Left cardiac atrium (tissue), 4 donors: ENCODE measurements around the gene RALGDS. TPM values are rescaled to one million over a fixed set of nuclear protein-coding genes. Genes with fewer than 3 reads are reported as not detected.
A peak's percentile ranks its signal among the peaks of the same experiment; 100 is the strongest.

Source experiments
- ATAC-seq, 2 donors: fragments of 200-7000 bp; cut with Tn5 transposase; one replicate each; pipeline ENCODE4 v1.9.1; 2020; ENCODE audit warnings: mild to moderate bottlenecking in 2 of 2, moderate library complexity in 2 of 2
- DNase-seq: peaks from one replicate; pipeline ENCODE4 v3.0.0-alpha.2; 2020
- intact Hi-C, 2 donors: fragments of 100-400 bp; cut with DNase I; formaldehyde crosslinking; loops; one replicate each; pipeline versions ENCODE4 v1.14.1 to v1.15.1; 2022 to 2023
- total RNA-seq, 2 donors: library from RNA; stranded (reverse); fragmentation: NEBNext Ultra II Directional; extraction: Animal tissue kit (Norgen Biotek cat#: 25700); gene quantifications; one replicate each; pipeline ENCODE4 v1.2.1, GENCODE V29; 2021
- donor health status: DM: no; HTN: yes; CAD: no.
- donor health status: DM: no; HTN: yes; CAD: no; lungs with severe emphysema.
- donor health status: DM: yes; HTN: yes; CAD: no.
- donor health status: Dilated cardiomyopathy.

RALGDS gene
- total RNA-seq, 2 donors from 2014 or later, result 27.0 to 29.3 TPM

DNA sequence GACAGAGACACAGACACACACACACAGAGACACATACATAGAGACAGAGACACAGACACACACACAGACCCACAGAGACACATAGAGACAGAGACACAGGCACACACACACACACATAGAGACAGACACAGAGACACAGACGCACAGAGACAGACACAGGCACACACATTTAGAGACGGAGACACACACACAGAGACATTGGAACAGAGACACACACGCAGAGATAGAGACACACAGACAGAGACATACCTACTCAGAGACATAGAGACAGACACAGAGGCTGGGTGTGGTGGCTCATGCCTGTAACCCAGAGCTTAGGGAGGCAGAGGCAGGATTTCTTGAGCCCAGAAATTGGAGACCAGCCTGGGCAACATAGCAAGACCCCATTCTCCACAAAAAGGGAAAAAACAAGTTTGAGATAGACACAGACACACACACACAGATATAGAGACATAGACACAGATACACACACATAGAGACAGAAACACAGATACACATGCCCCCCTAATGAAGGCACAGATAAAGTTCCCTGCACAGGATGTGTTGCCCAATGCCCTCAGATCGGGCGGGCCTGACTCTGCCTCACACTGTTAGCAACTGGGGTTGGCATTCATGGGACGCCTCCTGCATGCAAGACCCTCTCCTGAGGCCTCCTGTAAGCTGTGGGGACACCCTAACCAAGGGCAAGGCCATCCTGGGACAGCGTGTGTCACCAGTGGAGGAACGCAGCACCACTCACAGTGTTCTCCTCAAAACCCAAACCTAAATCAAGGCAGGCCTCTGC, 3.3 kb upstream of the RALGDS start:
- intact Hi-C loops, result no loop called here

DNA sequence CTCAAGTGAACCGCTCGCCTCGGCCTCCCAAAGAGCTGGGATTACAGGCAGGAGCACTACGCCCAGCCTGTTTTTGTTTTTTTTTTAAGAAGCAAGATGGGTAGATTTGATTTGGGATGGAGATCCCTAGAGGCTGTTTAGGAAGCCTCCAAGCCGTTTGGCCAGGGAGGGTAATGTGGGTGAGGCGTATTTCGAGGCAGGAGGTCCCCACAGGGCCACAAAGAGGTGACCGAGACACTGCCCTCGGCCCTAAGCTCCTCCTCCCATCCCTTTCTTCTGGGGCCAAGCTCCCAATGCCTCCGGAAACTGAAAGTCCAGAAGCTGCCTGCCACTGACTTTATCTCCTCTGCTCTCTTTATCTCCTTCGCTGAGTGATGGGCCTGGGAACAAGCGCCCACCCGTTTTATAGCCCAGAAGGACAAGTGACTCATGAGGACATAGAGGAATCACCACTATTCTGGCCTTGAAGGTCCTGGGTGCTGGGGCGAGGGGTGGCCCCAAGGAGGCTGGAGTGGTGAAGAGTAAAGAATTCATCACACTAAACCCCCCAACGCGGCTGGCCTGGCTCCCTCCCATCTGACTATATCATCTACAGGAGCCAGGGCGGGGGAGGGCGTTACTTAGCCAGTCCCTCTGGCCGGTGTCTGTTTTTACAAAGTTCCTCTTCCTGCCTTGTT, 2.0 kb upstream of the RALGDS start:
- intact Hi-C loops, result no loop called here
- DNase-seq (peak; percentile 65), ATAC-seq (peak in 1 of 2 donors; percentile 1)

More for the DNA sequence above, 3.3 kb upstream of the RALGDS start:
- DNase-seq (no peak), ATAC-seq (no peak)

DNA sequence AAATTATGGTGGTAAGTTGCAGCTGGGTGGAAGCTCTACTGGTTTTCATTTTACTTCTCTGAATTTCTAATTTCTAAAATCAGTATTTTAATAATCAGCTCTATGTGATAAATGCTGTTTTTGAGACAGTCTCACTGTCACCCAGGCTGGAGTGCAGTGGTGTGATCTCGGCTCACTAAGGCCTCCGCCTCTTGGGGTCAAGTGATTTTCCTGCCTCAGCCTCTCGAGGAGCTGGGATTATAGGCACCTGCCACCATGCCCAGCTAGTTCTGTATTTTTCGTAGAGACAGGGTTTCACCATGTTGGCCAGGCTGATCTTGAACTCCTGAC, 1.5 kb upstream of the RALGDS start:
- intact Hi-C loops, result no loop called here
- ATAC-seq (no peak), DNase-seq (no peak)

DNA sequence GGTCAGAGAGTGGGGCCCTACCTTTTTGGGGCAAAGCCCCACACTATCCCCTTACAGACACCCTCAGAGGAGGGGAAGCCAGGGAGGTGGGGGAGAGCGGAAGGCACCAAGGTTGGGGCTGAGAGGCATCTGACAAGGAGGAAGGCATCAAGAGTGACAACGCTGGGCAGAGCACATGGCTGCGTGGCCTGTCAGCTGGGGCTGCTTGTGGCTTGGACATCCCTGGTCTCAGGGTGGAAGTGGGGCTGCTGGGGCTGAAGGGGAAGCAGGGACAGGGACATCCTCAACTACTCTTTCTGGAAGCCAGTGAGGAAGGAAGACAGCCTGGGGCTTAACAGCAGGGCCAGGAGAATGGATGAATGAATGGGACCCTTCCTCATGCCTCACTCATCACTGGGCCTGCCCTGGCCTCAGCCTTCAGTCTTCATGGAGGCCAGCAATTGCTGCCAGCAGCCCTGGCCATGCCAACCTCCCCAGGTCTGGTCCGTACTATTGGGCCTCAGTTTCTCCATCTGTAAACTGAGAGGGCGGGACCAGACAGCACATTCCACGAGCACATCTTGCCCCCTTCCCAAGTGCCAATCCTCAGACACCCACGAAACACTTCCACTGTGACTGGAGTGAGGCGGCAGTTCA, 993 bp upstream of the RALGDS start:
- DNase-seq, result no peak
- peak in 1 of 2 donors; percentile 2 for ATAC-seq
- intact Hi-C loops, result no loop called here

DNA sequence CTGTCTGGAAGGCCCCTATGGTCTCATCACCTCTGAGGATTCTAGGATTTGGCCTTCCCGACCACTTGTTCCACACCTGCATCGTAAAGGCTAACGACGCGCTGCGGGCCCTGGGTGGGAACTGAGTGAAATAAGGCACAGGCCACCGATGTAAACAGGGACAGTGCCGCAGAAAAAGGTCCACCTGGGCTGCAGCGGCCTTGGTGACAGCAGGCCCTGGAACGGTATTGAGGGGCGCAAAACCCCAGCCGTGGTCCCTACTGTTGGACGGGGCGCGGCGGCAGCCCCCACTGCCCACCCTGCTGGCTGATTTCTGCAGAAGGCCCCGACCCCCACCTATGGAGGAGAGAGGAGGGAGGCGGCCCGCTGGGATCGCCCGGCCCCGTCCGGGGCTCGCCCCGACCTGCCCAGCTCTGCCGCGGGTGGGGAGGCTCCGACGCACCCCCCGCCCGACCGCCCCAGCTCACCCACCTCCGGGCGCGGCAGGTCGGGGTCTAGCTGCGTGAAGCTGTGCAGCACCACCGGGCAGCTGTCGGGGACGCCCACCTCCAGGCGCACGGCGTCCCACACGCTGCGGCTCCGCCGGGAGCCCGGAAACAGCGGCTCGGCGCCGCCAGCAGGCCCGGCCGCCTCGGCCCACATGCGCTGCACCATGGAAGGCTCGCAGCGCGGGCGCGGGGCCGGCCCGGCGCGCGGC, 391 bp downstream of the RALGDS start:
- DNase-seq (no peak), ATAC-seq (peak in 1 of 2 donors; percentile 4)
- intact Hi-C loops, result no loop called here

DNA sequence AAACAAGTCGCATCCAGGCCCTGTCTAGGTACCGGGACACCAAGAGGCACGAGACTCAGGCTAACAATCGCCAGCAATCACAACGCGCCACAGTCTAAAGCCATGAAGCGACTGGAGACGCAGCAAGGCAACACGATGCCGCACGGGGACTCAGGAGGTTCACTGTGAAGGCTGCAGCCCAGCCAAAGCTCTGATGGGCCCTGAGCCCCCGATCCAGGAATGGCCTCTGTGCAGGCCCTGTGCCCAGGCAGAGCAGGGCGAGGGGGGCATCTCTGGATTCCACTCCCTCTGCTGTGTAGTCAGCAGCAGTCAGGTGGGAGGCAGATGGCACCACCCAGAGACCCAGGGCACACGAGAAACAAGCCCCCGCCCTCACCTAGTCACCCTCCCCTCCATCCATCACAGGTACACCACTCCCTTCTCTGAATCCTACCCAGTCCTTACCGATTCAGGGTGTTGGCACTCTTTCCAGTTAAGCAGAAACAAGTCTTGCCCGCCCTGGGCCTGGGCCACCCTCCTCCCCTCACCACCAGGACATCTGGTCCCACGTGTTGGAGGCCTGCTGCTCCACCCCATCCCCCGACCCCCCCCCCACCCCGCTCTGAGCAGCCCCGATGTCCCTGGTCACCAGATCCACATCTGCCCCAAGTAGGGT, 1.1 kb downstream of the RALGDS start:
- ATAC-seq, result peak in 1 of 2 donors; percentile 0
- no peak for DNase-seq
- intact Hi-C loops, result no loop called here

DNA sequence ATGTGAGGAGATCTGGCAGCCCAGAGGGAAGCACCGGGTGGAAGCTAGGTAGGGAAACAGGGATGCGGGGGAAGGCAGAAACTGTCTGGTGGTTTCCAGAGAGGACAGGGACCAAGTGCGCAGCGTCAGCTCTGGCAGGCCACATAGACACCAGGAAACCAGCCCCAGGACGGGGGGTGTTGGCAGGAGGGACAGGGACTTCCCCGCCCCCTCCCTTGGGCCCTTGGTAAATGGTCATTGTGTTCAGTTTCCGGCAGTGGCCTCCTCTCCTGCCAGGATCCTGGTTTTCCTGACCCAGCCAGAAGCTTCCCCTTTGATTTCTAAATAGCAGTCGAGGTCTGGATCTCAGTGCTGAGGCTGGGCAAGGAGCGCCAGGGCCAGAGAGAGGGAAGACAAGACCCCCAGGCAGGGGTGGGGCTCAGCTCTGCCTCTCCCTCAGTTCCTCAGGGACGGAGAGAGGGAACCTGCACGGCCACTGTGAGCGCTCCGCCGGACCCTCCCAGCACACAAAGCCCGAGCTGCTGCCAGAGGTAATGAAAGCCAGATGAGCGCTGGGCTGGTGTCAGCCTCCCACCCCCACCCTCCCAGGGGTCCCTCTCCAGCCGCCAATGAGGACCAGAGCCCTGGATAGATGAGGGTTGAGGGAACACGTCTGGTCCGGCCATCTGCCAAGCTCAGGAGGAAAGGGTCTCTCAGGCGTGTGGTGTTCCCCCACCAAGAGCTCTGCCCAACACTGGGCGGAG, 1.8 kb downstream of the RALGDS start:
- intact Hi-C loops, result no loop called here
- peak in 1 of 2 donors; percentile 4 for ATAC-seq
- peak; percentile 65 for DNase-seq

DNA sequence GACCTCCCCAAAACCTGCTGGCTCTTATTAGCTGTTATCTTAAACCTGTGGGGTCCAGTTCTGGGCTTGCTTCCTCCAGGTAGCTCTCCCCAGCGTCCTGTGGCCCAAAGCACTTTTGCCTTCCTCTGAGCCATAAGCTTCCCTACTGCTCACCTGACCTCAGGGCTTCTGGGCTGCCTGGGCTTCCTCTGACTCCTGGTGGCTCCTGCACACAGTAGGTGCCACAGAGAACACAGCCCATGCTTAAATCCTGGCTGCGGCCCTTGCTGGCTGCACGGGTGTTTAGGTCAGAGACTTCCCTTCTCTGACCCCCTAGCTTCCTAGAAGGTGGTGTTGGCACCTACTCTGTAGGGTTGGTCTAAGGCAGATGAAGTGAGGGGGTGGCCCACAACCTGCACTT, 2.5 kb downstream of the RALGDS start:
- ATAC-seq (no peak), DNase-seq (peak; percentile 9)
- intact Hi-C loops, result no loop called here

DNA sequence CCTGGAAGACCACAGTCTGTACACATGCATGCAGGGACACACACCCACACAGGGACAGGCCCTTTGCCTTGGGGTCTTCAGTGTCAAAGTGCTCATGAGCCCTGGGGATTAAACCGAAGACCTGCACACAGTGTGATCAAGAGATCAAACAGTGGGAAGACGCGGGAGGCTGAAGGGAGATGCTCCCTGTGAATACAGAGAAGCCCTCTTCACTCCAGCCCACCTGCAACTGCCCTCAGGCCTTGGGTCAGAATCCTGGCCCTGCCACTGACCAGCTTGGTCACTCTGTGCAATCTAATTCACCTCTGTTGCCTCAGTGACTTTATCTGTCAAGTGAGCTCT, 2.9 kb downstream of the RALGDS start:
- intact Hi-C loops, result no loop called here
- DNase-seq, result no peak
- ATAC-seq, result no peak

DNA sequence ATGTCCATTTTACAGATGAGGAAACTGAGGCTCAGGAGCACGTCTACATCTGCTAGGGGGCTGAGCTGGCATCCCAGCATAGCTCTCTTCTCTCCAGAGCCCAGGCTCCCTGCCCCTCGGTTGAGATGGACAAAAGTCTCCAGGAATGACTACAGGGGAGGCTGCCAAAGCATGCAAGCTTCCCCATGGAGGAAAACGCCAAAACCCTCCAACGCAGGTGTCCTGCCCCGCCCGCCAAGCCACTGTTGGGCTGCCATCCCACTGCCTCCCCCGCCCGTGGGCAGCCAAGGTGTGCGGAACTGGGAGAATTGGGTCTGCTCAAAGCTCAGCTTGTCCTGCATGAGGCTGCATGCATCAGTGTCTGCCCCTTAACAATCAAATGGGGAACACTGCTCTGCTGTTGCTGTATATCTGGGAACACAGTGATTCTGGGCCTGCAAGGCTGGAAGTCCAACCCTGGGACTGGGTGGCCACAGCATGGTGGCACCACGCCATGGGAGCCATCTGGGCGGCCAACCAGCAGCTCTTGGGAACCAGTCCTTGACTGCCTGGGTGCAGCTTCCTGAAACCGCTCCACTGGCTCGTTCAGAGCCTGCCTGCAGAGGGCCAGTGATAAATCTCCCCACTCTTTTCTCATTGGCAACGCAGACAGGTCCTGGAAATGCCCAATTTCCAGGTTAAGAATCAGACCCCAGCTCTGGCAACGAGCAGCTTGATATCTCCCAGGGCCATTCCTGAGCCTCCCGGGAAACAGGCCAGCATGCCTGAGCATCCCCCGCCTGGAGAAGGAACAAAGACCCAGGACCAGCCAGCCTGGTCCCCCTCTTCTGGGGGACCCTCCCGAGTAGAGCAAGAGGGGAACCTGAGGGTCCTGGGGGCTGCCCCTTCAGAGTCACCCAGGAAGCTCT, 3.5 kb downstream of the RALGDS start:
- no peak for ATAC-seq
- intact Hi-C loops, result no loop called here
- DNase-seq, result peak; percentile 52

DNA sequence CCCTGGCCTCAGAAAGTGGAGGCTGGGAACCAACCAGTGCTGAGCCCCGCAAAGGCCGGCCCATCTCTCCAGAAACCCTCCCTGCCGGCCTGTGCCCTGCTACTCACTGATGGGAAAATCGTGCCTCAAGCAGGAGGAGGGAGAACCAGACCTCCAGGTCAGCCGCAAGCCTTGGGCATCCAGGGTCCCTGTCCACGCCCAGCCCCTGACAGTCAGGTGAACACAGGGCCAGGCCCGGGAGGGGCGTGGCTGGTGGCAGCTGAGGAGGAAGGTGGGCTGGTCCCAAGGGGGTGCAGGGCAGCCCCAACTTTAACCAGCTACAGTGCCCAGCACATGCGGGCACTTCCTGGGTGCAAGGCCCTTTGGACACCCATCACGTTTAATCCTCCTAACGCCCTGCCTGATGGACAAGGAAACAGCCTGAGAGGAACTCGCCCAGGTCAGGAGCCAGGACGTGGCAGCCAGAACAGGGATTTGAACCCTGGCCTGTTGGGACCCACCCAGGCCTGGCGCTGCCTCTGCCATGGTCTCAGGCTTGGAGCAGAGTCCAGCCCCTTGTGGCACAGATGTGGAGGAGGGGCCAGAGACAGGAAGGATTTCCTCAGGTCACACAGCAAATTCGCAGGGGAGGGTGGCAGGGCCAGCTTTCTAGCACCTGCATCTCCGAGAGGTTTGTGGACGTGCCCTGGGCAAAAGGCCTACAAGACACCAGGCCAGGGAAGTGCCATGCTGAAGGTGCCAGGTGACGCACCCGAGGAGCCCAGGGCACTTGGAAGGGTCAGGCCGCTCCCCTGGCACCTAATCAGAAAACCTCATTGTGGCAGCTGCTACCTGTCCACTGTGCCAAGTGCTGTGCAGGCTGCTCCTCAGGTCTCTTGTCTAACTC, 4.5 kb downstream of the RALGDS start:
- ATAC-seq, result no peak
- peak; percentile 23 for DNase-seq
- intact Hi-C loops, result no loop called here

DNA sequence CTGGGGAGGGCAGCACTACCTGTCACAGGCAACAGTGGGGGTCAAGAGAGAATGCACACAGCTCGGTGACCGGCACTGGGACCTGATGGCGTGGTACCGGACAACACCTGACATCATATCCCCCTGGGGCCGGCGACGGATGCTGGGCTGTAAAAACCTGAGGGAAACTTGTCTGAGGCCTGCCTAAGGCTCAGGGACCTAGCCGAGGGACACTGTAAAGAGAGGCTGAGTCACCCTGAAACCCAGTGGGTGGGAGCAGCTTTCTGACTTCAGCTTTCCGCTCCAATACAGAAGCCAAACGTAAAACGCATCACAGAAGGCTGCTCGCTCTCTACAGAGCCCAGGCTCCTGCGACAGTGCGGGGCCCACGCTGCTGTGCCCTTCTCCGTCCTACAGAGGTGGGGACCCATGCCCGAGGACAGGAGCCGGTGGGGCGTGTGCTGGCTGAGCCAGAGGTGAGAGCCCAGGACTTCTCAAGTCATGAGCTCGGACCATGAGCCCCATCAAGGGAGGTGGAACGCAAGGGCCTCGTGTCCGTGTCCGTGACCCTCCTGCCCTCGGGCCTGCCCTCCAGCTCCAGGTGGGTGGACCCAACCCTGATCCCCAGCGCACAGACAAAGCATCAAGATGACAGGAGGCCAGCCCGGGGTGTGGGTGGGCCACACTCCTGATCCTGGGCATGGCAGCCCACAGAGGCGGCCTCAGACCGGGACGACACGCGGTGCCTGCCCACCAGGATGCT, 5.3 kb downstream of the RALGDS start:
- DNase-seq (peak; percentile 20), ATAC-seq (no peak)
- intact Hi-C loops, result no loop called here

DNA sequence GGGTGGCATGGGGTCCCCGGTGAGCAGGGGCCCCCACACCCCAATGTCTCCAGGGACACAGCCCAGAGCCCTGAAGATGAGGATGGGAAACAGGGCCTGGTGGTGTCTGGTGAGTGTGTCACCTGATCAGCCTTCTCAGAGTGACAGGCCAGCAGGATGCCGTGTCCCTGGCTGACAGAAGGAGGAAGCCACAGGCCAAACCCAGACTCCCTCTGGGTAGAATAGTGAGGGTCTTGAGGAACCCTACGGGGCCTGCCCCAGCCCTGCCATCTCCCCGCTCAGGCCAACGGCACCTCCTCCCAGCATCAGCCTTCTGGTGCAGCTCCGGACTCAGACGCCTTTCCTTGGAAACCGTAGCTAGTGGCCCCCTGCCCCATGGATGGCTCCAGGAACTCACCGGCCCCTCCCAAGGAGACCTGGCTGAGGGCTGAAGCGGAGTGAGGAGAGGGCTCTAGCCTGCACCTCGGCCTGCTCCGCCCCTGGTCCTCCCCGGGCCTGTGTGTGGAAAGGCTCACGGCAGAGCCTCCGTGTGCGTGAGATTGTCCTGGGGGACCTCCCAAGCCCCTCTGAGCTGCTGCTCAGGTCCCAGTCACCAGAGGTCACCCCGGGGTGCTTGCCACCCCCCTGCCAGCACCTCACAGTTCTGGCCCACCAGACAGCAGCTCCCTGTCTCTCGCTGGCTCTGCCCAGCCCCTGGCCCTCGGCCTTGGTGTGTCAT, 6.0 kb downstream of the RALGDS start:
- ATAC-seq, result peak in 1 of 2 donors; percentile 4
- intact Hi-C loops, result no loop called here

DNA sequence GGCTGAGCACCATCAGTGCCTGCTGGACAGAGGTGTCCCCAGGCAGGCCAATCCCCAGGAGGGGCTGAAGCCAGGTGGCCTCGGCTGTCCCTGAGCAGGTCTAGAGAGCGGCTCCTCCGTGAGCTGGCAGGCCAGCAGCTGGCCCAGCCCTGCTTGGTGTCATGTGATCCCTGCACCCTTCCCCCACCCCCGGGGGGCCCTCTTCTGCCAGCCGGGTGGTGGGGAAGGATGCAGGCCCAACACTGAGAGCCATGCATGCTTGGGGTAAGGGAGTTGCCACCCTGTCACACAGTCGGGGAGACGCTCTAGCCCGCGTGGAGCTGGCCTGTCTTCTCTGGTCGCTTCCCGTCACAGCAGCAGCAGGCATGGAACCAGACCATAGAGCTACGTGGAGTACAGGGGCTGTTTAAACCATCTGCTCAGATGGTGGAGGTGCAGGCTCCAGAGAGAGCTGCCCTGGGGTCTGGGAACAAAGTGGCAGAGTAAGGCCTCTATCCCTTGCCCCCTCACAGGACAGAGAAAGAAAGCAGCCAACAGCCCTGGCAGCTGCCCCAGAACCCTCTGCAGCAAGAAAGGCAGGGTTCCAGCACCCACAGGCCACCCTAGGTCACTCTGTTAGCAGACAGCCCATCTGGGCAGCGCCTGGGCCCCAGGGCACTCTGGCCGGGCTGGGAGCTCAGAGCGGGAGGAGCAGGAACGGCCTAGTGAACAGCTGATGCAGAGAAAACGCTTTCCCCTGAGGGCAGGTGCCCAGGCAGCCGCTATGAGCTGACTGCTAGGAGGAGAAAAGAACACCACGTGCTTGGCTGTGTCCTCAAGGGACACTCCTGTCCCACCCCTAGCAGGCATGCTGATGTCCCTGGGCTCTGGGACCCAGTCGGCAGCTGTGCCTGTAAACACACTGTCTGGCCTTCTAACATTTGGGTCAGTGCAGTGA, 6.8 kb downstream of the RALGDS start:
- peak; percentile 35 to 64 for ATAC-seq
- intact Hi-C loops, result no loop called here
- DNase-seq, result peak; percentile 41

More for the DNA sequence above, 6.0 kb downstream of the RALGDS start:
- peak; percentile 20 for DNase-seq
